WTC11 (cell line): ENCODE results near the gene ASCC1. TPM values are rescaled to one million over a fixed set of nuclear protein-coding genes. Genes with fewer than 3 reads are reported as not detected.

Source experiments
- ATAC-seq: fragments of 200-7000 bp; cut with Tn5 transposase; 2 replicates; pipeline ENCODE4 v1.10.0; 2021; ENCODE audit warnings: mild to moderate bottlenecking, moderate library complexity
- CTCF ChIA-PET: fragments of 300-600 bp; sonication (Branson Sonifier 250); formaldehyde crosslinking; loops from one replicate; lab custom pipeline; 2021; ENCODE audit warnings: antibody characterized with exemption; lab: Charles Lee
- POLR2A ChIA-PET: fragments of 350-600 bp; sonication (Branson Sonifier 250); formaldehyde crosslinking; loops from one replicate; lab custom pipeline; 2021; ENCODE audit warnings: antibody characterized with exemption; lab: Charles Lee
- DNase-seq: peaks from one replicate; pipeline ENCODE4 v3.0.0; 2021; ENCODE audit warnings: low spot score
- H3K27ac Mint-ChIP-seq: 2 replicates; pipeline ENCODE4 v1.8.0; 2021; ENCODE audit warnings: mixed read lengths
- H3K27me3 Mint-ChIP-seq: 2 replicates; pipeline ENCODE4 v1.8.0; 2021; ENCODE audit warnings: low read depth, mild to moderate bottlenecking, moderate library complexity, mixed read lengths
- H3K36me3 Mint-ChIP-seq: 2 replicates; pipeline ENCODE4 v1.8.0; 2021; ENCODE audit warnings: mixed read lengths
- H3K4me1 Mint-ChIP-seq: 2 replicates; pipeline ENCODE4 v1.8.0; 2022; ENCODE audit warnings: mixed read lengths
- H3K4me3 Mint-ChIP-seq: 2 replicates; pipeline ENCODE4 v1.8.0; 2021; ENCODE audit warnings: mild to moderate bottlenecking, moderate library complexity, mixed read lengths
- H3K9me3 Mint-ChIP-seq: 2 replicates; pipeline ENCODE4 v1.8.0; 2021; ENCODE audit warnings: mixed read lengths
- CREB1 ChIP-seq: sonication (generic); formaldehyde crosslinking; IDR thresholded peaks from 2 replicates; pipeline ENCODE4 v1.8.0; 2023; ENCODE audit warnings: mild to moderate bottlenecking, missing genetic modification reagents
- FOXK1 ChIP-seq: sonication (generic); formaldehyde crosslinking; IDR thresholded peaks from 2 replicates; pipeline ENCODE4 v1.8.0; 2022; ENCODE audit warnings: mild to moderate bottlenecking, moderate library complexity, missing genetic modification reagents
- JAZF1 ChIP-seq: fragments of 250-450 bp; sonication (Bioruptor Pico); IDR thresholded peaks from 2 replicates; pipeline ENCODE4 v1.9.0; 2021; ENCODE audit warnings: moderate library complexity, mild to moderate bottlenecking, inconsistent platforms
- KAT7 ChIP-seq: sonication (generic); formaldehyde crosslinking; IDR thresholded peaks from 2 replicates; pipeline ENCODE4 v1.8.1; 2023; ENCODE audit warnings: missing genetic modification reagents, mild to moderate bottlenecking, borderline replicate concordance
- MXD4 ChIP-seq: fragments of 250-450 bp; sonication (Bioruptor Pico); IDR thresholded peaks from 2 replicates; pipeline ENCODE4 v1.8.0; 2021; ENCODE audit warnings: mild to moderate bottlenecking, moderate library complexity, borderline replicate concordance
- NR1H2 ChIP-seq: sonication (generic); formaldehyde crosslinking; IDR thresholded peaks from 2 replicates; pipeline ENCODE4 v1.9.0; 2021; ENCODE audit warnings: mild to moderate bottlenecking, moderate library complexity, missing genetic modification reagents
- NR3C1 ChIP-seq: sonication (generic); formaldehyde crosslinking; conservative IDR thresholded peaks from 2 replicates; pipeline ENCODE4 v1.8.1; 2023; ENCODE audit warnings: low read depth, mild to moderate bottlenecking, missing genetic modification reagents
- RORB ChIP-seq: fragments of 250-450 bp; sonication (Bioruptor Pico); IDR thresholded peaks from 2 replicates; pipeline ENCODE4 v1.9.0; 2021; ENCODE audit warnings: mild to moderate bottlenecking
- total RNA-seq: library from RNA; stranded (reverse); gene quantifications from 3 replicates; pipeline ENCODE4 v1.2.3, GENCODE V29; 2021
- TF ChIP-seq, protein P1 (sequence below): sonication (generic); formaldehyde crosslinking; IDR thresholded peaks from 2 replicates; pipeline ENCODE4 v1.8.1; 2023; ENCODE audit warnings: mild to moderate bottlenecking, missing genetic modification reagents
- TF ChIP-seq, protein P2 (sequence below): sonication (generic); formaldehyde crosslinking; IDR thresholded peaks from 2 replicates; pipeline ENCODE4 v1.8.1; 2022; ENCODE audit warnings: mild to moderate bottlenecking, missing genetic modification reagents, moderate library complexity, borderline replicate concordance
- TF ChIP-seq, protein P3 (sequence below): sonication (generic); formaldehyde crosslinking; IDR thresholded peaks from 2 replicates; pipeline ENCODE4 v1.8.1; 2023; ENCODE audit warnings: mild to moderate bottlenecking, missing genetic modification reagents, moderate library complexity
- TF ChIP-seq, protein P4 (sequence below): sonication (generic); formaldehyde crosslinking; IDR thresholded peaks from 2 replicates; pipeline ENCODE4 v1.8.1; 2022; ENCODE audit warnings: low read depth, mild to moderate bottlenecking, moderate library complexity, missing genetic modification reagents, borderline replicate concordance
- TF ChIP-seq, protein P5 (sequence below): fragments of 250-450 bp; sonication (Bioruptor Pico); IDR thresholded peaks from 2 replicates; pipeline ENCODE4 v1.9.0; 2021; ENCODE audit warnings: mild to moderate bottlenecking, borderline replicate concordance

Gene ASCC1
- total RNA-seq, 1 experiment from 2014 or later: 30.4 TPM

DNA sequence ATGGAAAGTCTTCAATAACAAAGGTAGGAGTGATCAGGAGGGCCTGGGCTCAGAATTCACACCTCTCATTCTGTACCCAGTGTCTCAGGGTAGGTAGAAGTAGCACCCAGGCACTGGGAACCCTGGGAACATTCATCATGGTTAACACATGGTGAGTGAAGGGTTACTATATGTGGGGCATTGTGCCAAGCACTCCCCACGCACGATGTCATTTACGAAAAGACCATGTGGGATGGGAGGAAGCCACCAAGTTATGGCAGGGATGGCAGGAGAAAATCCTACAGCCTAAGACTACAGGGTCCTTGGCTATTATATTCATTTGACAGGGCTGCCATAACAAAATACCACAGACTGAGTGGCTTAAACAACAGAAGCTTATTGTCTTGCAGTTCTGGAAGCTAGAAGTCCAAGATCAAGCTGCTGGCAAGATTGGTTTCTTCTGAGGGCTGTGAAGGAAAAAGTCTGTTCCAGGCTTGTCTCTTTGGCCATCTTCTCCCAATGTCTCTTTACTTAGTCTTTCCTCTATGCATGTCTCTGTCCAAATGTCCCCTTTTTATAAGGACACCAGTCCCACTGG is 30.0 kb upstream of the ASCC1 start:
- ATAC-seq: no peak
- ChIA-PET CTCF (no interaction called here), POLR2A (interaction anchor here (0.9 kb wide), 1 partner anchor 15 kb away, joined by 5 read pairs; no protein-coding TSS in a partner anchor)
- DNase-seq: no peak
- no peaks in the 10 kb centered on the region for H3K36me3 Mint-ChIP-seq
- no peaks in the 10 kb centered on the region for H3K27me3 Mint-ChIP-seq
- TF ChIP-seq, protein P1, sequence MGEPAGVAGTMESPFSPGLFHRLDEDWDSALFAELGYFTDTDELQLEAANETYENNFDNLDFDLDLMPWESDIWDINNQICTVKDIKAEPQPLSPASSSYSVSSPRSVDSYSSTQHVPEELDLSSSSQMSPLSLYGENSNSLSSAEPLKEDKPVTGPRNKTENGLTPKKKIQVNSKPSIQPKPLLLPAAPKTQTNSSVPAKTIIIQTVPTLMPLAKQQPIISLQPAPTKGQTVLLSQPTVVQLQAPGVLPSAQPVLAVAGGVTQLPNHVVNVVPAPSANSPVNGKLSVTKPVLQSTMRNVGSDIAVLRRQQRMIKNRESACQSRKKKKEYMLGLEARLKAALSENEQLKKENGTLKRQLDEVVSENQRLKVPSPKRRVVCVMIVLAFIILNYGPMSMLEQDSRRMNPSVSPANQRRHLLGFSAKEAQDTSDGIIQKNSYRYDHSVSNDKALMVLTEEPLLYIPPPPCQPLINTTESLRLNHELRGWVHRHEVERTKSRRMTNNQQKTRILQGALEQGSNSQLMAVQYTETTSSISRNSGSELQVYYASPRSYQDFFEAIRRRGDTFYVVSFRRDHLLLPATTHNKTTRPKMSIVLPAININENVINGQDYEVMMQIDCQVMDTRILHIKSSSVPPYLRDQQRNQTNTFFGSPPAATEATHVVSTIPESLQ (CRISPR knock-in tag): no peak
- TF ChIP-seq NR1H2 (CRISPR knock-in tag) (no peak), KAT7 (CRISPR knock-in tag) (no peak)
- TF ChIP-seq, protein P2, sequence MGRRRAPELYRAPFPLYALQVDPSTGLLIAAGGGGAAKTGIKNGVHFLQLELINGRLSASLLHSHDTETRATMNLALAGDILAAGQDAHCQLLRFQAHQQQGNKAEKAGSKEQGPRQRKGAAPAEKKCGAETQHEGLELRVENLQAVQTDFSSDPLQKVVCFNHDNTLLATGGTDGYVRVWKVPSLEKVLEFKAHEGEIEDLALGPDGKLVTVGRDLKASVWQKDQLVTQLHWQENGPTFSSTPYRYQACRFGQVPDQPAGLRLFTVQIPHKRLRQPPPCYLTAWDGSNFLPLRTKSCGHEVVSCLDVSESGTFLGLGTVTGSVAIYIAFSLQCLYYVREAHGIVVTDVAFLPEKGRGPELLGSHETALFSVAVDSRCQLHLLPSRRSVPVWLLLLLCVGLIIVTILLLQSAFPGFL (CRISPR knock-in tag): no peak
- TF ChIP-seq, protein P3, sequence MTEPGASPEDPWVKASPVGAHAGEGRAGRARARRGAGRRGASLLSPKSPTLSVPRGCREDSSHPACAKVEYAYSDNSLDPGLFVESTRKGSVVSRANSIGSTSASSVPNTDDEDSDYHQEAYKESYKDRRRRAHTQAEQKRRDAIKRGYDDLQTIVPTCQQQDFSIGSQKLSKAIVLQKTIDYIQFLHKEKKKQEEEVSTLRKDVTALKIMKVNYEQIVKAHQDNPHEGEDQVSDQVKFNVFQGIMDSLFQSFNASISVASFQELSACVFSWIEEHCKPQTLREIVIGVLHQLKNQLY (CRISPR knock-in tag): no peak
- TF ChIP-seq, protein P4, sequence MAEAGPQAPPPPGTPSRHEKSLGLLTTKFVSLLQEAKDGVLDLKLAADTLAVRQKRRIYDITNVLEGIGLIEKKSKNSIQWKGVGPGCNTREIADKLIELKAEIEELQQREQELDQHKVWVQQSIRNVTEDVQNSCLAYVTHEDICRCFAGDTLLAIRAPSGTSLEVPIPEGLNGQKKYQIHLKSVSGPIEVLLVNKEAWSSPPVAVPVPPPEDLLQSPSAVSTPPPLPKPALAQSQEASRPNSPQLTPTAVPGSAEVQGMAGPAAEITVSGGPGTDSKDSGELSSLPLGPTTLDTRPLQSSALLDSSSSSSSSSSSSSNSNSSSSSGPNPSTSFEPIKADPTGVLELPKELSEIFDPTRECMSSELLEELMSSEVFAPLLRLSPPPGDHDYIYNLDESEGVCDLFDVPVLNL (CRISPR knock-in tag): no peak
- TF ChIP-seq, all 79 proteins: peak for 0
- peaks cover 40% of the 10 kb centered on the region for H3K4me1 Mint-ChIP-seq
- H3K27ac Mint-ChIP-seq: no peak overlapping the region
- no peak overlapping the region for H3K4me3 Mint-ChIP-seq
- no peaks in the 10 kb centered on the region for H3K9me3 Mint-ChIP-seq

DNA sequence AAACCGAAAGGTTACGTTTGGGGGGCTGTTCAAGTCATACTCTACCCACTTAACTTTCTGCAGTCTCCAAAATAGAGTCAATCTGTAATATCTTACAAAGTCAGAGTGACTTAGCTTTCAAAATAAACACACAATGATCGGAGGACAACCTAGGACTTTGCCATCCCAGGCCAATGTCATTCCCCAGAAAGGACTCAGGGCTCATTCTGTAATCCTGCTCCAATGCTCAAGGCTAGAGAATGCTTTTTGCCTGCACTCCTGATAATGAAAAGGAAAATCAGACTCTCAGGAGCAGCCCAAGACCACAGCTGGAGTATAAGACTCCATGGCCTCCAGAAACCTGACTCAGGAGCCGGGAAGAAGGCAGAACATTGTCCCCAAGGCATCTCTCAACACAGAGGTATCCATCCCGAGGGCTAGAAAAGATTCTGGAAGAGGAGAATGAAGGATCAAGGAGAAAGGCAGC is 28.5 kb upstream of the ASCC1 start:
- H3K4me3 Mint-ChIP-seq: no peak overlapping the region
- ATAC-seq: no peak
- POLR2A ChIA-PET: no interaction called here
- TF ChIP-seq FOXK1 (CRISPR knock-in tag) (no peak), MXD4 (no peak), RORB (CRISPR knock-in tag) (no peak), CREB1 (CRISPR knock-in tag) (no peak)
- H3K27ac Mint-ChIP-seq: peak overlapping the region; percentile 6; the same call in 1 of the 2 replicates
- peaks cover 41% of the 10 kb centered on the region for H3K4me1 Mint-ChIP-seq
- CTCF ChIA-PET: no interaction called here
- DNase-seq: no peak
- H3K9me3 Mint-ChIP-seq: no peaks in the 10 kb centered on the region
- H3K27me3 Mint-ChIP-seq: no peaks in the 10 kb centered on the region
- no peaks in the 10 kb centered on the region for H3K36me3 Mint-ChIP-seq

DNA sequence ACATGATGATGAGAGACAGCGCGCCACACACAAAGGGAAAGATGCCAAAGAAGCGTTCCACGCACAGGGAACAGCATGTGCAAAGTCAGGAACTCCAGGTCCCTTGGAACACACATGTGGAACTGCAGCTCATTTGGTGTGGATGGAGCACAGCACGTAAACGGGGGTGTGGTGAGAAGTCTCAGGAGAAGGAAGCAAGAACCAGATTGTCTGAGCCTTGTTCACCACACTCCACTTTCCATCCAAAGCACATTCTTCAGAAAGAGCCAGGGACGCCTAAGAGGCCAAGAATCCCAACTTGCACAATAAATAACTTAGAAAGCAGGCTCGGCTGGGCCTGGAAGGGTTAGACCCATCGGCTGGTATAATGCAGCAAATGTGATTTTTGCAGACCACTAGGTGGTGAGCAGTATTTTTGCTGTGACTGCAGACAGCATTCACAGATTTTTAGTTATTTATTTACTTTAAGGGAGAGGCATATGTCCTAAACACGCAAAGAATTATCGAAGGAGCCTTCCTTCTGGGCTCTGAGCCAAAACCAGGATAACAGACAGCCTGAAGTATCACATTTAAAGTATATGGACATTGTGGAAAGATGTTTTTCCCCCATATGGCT is 27.9 kb upstream of the ASCC1 start:
- POLR2A ChIA-PET: no interaction called here
- no peak for DNase-seq
- Mint-ChIP-seq H3K27me3 (no peaks in the 10 kb centered on the region), H3K4me1 (peaks cover 40% of the 10 kb centered on the region), H3K9me3 (no peaks in the 10 kb centered on the region), H3K27ac (no peak overlapping the region), H3K4me3 (no peak overlapping the region), H3K36me3 (no peaks in the 10 kb centered on the region)
- CTCF ChIA-PET: no interaction called here
- ATAC-seq: no peak
- TF ChIP-seq, protein P5, sequence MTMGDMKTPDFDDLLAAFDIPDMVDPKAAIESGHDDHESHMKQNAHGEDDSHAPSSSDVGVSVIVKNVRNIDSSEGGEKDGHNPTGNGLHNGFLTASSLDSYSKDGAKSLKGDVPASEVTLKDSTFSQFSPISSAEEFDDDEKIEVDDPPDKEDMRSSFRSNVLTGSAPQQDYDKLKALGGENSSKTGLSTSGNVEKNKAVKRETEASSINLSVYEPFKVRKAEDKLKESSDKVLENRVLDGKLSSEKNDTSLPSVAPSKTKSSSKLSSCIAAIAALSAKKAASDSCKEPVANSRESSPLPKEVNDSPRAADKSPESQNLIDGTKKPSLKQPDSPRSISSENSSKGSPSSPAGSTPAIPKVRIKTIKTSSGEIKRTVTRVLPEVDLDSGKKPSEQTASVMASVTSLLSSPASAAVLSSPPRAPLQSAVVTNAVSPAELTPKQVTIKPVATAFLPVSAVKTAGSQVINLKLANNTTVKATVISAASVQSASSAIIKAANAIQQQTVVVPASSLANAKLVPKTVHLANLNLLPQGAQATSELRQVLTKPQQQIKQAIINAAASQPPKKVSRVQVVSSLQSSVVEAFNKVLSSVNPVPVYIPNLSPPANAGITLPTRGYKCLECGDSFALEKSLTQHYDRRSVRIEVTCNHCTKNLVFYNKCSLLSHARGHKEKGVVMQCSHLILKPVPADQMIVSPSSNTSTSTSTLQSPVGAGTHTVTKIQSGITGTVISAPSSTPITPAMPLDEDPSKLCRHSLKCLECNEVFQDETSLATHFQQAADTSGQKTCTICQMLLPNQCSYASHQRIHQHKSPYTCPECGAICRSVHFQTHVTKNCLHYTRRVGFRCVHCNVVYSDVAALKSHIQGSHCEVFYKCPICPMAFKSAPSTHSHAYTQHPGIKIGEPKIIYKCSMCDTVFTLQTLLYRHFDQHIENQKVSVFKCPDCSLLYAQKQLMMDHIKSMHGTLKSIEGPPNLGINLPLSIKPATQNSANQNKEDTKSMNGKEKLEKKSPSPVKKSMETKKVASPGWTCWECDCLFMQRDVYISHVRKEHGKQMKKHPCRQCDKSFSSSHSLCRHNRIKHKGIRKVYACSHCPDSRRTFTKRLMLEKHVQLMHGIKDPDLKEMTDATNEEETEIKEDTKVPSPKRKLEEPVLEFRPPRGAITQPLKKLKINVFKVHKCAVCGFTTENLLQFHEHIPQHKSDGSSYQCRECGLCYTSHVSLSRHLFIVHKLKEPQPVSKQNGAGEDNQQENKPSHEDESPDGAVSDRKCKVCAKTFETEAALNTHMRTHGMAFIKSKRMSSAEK: no peak
- no peak for TF ChIP-seq JAZF1 (CRISPR knock-in tag)
- TF ChIP-seq NR3C1 (CRISPR knock-in tag): no peak
